SK-N-SH (cell line): ENCODE data around the gene KIF1A.
"Not testable (repeated sequence)": the region's sequence is repeated elsewhere in the genome, so short reads cannot be mapped to it uniquely, and the experiment has no call there.

Source experiments
- FOXM1 ChIP-seq: IDR thresholded peaks from 2 replicates; pipeline ENCODE4 v1.4.0; 2012; ENCODE audit warnings: low read depth, mild to moderate bottlenecking
- RAD21 ChIP-seq: IDR thresholded peaks from 2 replicates; pipeline ENCODE4 v1.6.1; 2012; ENCODE audit warnings: mild to moderate bottlenecking, low read length
- SIN3A ChIP-seq: IDR thresholded peaks from 2 replicates; pipeline ENCODE4 v1.6.1; 2012; ENCODE audit warnings: low read depth, mild to moderate bottlenecking, low read length, moderate library complexity, borderline replicate concordance
- TAF1 ChIP-seq: IDR thresholded peaks from 2 replicates; pipeline ENCODE4 v1.6.1; 2012; ENCODE audit warnings: low read depth, mild to moderate bottlenecking, low read length, moderate library complexity, borderline replicate concordance
- TF ChIP-seq, protein P1 (sequence below): fragments of 200-600 bp; sonication (generic); IDR thresholded peaks from 2 replicates; pipeline ENCODE4 v1.6.1; 2017; ENCODE audit warnings: antibody characterized with exemption, mild to moderate bottlenecking, moderate library complexity
- TF ChIP-seq, protein P2 (sequence below): IDR thresholded peaks from 2 replicates; pipeline ENCODE4 v1.4.0; 2012; ENCODE audit warnings: low read depth

DNA sequence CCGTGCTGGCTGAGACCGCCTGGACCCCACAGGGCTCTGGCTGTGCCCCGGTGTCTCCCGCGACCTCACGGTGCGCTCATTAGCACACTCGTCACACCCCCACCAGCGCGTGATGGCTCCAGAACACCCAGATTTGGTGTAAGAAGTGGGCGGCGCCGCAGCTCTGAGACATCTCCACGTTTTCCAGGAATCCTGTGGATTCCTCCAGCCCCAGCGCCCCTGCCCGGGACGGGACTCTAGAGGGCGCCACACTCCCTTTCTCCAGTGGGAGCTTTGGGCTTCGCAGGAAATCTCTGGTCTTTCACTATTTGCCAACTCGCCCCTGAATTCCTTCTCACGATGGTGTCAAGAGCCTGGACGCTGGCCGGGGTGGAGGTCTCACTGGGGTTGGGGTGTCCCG is 144.7 kb downstream of the KIF1A start:
- TF ChIP-seq, protein P1, sequence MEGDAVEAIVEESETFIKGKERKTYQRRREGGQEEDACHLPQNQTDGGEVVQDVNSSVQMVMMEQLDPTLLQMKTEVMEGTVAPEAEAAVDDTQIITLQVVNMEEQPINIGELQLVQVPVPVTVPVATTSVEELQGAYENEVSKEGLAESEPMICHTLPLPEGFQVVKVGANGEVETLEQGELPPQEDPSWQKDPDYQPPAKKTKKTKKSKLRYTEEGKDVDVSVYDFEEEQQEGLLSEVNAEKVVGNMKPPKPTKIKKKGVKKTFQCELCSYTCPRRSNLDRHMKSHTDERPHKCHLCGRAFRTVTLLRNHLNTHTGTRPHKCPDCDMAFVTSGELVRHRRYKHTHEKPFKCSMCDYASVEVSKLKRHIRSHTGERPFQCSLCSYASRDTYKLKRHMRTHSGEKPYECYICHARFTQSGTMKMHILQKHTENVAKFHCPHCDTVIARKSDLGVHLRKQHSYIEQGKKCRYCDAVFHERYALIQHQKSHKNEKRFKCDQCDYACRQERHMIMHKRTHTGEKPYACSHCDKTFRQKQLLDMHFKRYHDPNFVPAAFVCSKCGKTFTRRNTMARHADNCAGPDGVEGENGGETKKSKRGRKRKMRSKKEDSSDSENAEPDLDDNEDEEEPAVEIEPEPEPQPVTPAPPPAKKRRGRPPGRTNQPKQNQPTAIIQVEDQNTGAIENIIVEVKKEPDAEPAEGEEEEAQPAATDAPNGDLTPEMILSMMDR, result not testable (repeated sequence)
- TF ChIP-seq, protein P2, sequence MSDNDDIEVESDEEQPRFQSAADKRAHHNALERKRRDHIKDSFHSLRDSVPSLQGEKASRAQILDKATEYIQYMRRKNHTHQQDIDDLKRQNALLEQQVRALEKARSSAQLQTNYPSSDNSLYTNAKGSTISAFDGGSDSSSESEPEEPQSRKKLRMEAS, result not testable (repeated sequence)
- not testable (repeated sequence) for TF ChIP-seq FOXM1, RAD21, SIN3A, TAF1
